ENCODE results near the gene ZDHHC14. TPM values are rescaled to one million over a fixed set of nuclear protein-coding genes. Genes with fewer than 3 reads are reported as not detected.

Gene ZDHHC14
- polyA plus RNA-seq, 1 donor (not counting 4 experiments of a cell fraction or from before 2014, with no cell fraction given): 6.4 TPM

GRCh38 chr6:157457787-157458186 lies 76.8 kb downstream of the ZDHHC14 start:
- Histone ChIP-seq H3K9ac (ENCODE audit: control insufficient read depth, extremely low read depth, insufficient read depth, low read length) (no peak overlapping the region), H4K20me1 (ENCODE audit: control insufficient read depth, extremely low read depth, insufficient read depth, low read length) (no peaks in the 10 kb centered on the region), H3K79me2 (ENCODE audit: control insufficient read depth, insufficient read depth, low read length) (no peaks in the 10 kb centered on the region), H3K9me1 (ENCODE audit: control insufficient read depth, extremely low read depth, insufficient read depth, low read length) (peaks cover 2% of the 10 kb centered on the region), H3K4me3 (ENCODE audit: control insufficient read depth in 2 of 3, extremely low read depth in 1 of 3, insufficient read depth in 2 of 3, low read depth in 1 of 3, low read length in 3 of 3) (no peak overlapping the region), H3K36me3 (ENCODE audit: control insufficient read depth in 2 of 2, extremely low read depth in 1 of 2, insufficient read depth in 2 of 2, low read length in 2 of 2) (no peaks in the 10 kb centered on the region), H3K27me3 (ENCODE audit: control insufficient read depth, extremely low read depth, insufficient read depth, low read length) (no peaks in the 10 kb centered on the region), H3K9me3 (ENCODE audit: control insufficient read depth, low read depth, low read length) (no peaks in the 10 kb centered on the region), H2AFZ (ENCODE audit: control insufficient read depth, low read length) (no peak overlapping the region), H3K4me2 (ENCODE audit: control insufficient read depth, extremely low read depth, insufficient read depth, low read depth, low read length) (no peak overlapping the region), H3K4me1 (ENCODE audit: control insufficient read depth, extremely low read depth, insufficient read depth, low read length) (no peaks in the 10 kb centered on the region), H3K27ac (ENCODE audit: control insufficient read depth, insufficient read depth, low read length) (no peak overlapping the region)
- DNase-seq (ENCODE audit: low read depth, low spot score): no peak
- FAIRE-seq: no peak
- dilution Hi-C loops (cut with MboI; ENCODE audit: extremely low pct_ligation_motif_present, low sequenced_read_pairs): no loop called here
- no peak for TF ChIP-seq EZH2 (IDR thresholded peaks at IDR 0.05; ENCODE audit: low read length)
- TF ChIP-seq CTCF (optimal IDR thresholded peaks at IDR 0.05 in 1 of 3, IDR thresholded peaks at IDR 0.05 in 1 of 3, conservative IDR thresholded peaks at IDR 0.05 in 1 of 3; ENCODE audit: extremely low read depth in 1 of 3, insufficient read depth in 2 of 3, low read length in 3 of 3): no peak

GRCh38 chr6:157459327-157459726 lies 78.3 kb downstream of the ZDHHC14 start:
- no peak for FAIRE-seq

More at GRCh38 chr6:157459327-157459726, 78.3 kb downstream of the ZDHHC14 start:
- no peaks in the 10 kb centered on the region for H3K27me3 ChIP-seq (ENCODE audit: control insufficient read depth, extremely low read depth, insufficient read depth, low read length)
- DNase-seq (ENCODE audit: low read depth, low spot score): no peak
- H3K9ac ChIP-seq (ENCODE audit: control insufficient read depth, extremely low read depth, insufficient read depth, low read length): no peak overlapping the region
- H3K4me3 ChIP-seq (ENCODE audit: control insufficient read depth in 2 of 3, extremely low read depth in 1 of 3, insufficient read depth in 2 of 3, low read depth in 1 of 3, low read length in 3 of 3): no peak overlapping the region
- H3K79me2 ChIP-seq (ENCODE audit: control insufficient read depth, insufficient read depth, low read length): no peaks in the 10 kb centered on the region
- H2AFZ ChIP-seq (ENCODE audit: control insufficient read depth, low read length): no peak overlapping the region
- no peaks in the 10 kb centered on the region for H3K36me3 ChIP-seq (ENCODE audit: control insufficient read depth in 2 of 2, extremely low read depth in 1 of 2, insufficient read depth in 2 of 2, low read length in 2 of 2)
- H4K20me1 ChIP-seq (ENCODE audit: control insufficient read depth, extremely low read depth, insufficient read depth, low read length): no peaks in the 10 kb centered on the region
- dilution Hi-C loops (cut with MboI; ENCODE audit: extremely low pct_ligation_motif_present, low sequenced_read_pairs): no loop called here
- peaks cover 2% of the 10 kb centered on the region for H3K9me1 ChIP-seq (ENCODE audit: control insufficient read depth, extremely low read depth, insufficient read depth, low read length)
- no peak for TF ChIP-seq EZH2 (IDR thresholded peaks at IDR 0.05; ENCODE audit: low read length)
- no peak for TF ChIP-seq CTCF (optimal IDR thresholded peaks at IDR 0.05 in 1 of 3, IDR thresholded peaks at IDR 0.05 in 1 of 3, conservative IDR thresholded peaks at IDR 0.05 in 1 of 3; ENCODE audit: extremely low read depth in 1 of 3, insufficient read depth in 2 of 3, low read length in 3 of 3)
- peaks cover 4% of the 10 kb centered on the region for H3K4me1 ChIP-seq (ENCODE audit: control insufficient read depth, extremely low read depth, insufficient read depth, low read length)
- no peaks in the 10 kb centered on the region for H3K9me3 ChIP-seq (ENCODE audit: control insufficient read depth, low read depth, low read length)
- H3K4me2 ChIP-seq (ENCODE audit: control insufficient read depth, extremely low read depth, insufficient read depth, low read depth, low read length): no peak overlapping the region
- no peak overlapping the region for H3K27ac ChIP-seq (ENCODE audit: control insufficient read depth, insufficient read depth, low read length)
